Measurements from ENCODE around the gene SCN2B. TPM values are rescaled to one million over a fixed set of nuclear protein-coding genes. Genes with fewer than 3 reads are reported as not detected.

The SCN2B gene
- total RNA-seq, 1 donor from 2014 or later = 0.05 TPM

- H3K36me3 Mint-ChIP-seq (ENCODE audit: insufficient read depth) = no peaks in the 10 kb centered on the region
- H3K27ac Mint-ChIP-seq = no peak overlapping the region
- no peak overlapping the region for H3K4me3 Mint-ChIP-seq (ENCODE audit: low read depth)
- DNase-seq (ENCODE audit: low spot score, unreplicated experiment) = no peak
- no peak for TF ChIP-seq CTCF (IDR thresholded peaks at IDR 0.05; ENCODE audit: unreplicated experiment)
- H3K9me3 Mint-ChIP-seq (ENCODE audit: low read depth) = no peaks in the 10 kb centered on the region
- no peaks in the 10 kb centered on the region for H3K4me1 Mint-ChIP-seq (ENCODE audit: low read depth)
- peaks cover 60% of the 10 kb centered on the region for H3K27me3 Mint-ChIP-seq
Measured at GRCh38 chr11:118164885-118165284, 11.6 kb downstream of the SCN2B start.

GRCh38 chr11:118163494-118163893 lies 12.9 kb downstream of the SCN2B start:
- Mint-ChIP-seq H3K27me3 (peaks cover 60% of the 10 kb centered on the region), H3K36me3 (ENCODE audit: insufficient read depth) (no peaks in the 10 kb centered on the region), H3K27ac (no peak overlapping the region), H3K9me3 (ENCODE audit: low read depth) (no peaks in the 10 kb centered on the region), H3K4me3 (ENCODE audit: low read depth) (no peak overlapping the region), H3K4me1 (ENCODE audit: low read depth) (no peaks in the 10 kb centered on the region)
- no peak for DNase-seq (ENCODE audit: low spot score, unreplicated experiment)
- no peak for TF ChIP-seq CTCF (IDR thresholded peaks at IDR 0.05; ENCODE audit: unreplicated experiment)

GRCh38 chr11:118162846-118163245 lies 13.6 kb downstream of the SCN2B start:
- no peak for TF ChIP-seq CTCF (IDR thresholded peaks at IDR 0.05; ENCODE audit: unreplicated experiment)
- Mint-ChIP-seq H3K4me3 (ENCODE audit: low read depth) (no peak overlapping the region), H3K4me1 (ENCODE audit: low read depth) (no peaks in the 10 kb centered on the region), H3K27me3 (peaks cover 61% of the 10 kb centered on the region), H3K36me3 (ENCODE audit: insufficient read depth) (no peaks in the 10 kb centered on the region), H3K27ac (no peak overlapping the region), H3K9me3 (ENCODE audit: low read depth) (no peaks in the 10 kb centered on the region)
- no peak for DNase-seq (ENCODE audit: low spot score, unreplicated experiment)

GRCh38 chr11:118161786-118162185 lies 14.7 kb downstream of the SCN2B start:
- Mint-ChIP-seq H3K9me3 (ENCODE audit: low read depth) (no peaks in the 10 kb centered on the region), H3K36me3 (ENCODE audit: insufficient read depth) (no peaks in the 10 kb centered on the region), H3K27ac (no peak overlapping the region), H3K4me3 (ENCODE audit: low read depth) (no peak overlapping the region), H3K27me3 (peaks cover 61% of the 10 kb centered on the region), H3K4me1 (ENCODE audit: low read depth) (peaks cover 1% of the 10 kb centered on the region)
- DNase-seq (ENCODE audit: low spot score, unreplicated experiment) = no peak
- TF ChIP-seq CTCF (IDR thresholded peaks at IDR 0.05; ENCODE audit: unreplicated experiment) = no peak

GRCh38 chr11:118157186-118157895 lies 19.1 kb downstream of the SCN2B start:
- Mint-ChIP-seq H3K9me3 (ENCODE audit: low read depth) (no peaks in the 10 kb centered on the region), H3K27me3 (peaks cover 86% of the 10 kb centered on the region), H3K36me3 (ENCODE audit: insufficient read depth) (no peaks in the 10 kb centered on the region), H3K27ac (no peak overlapping the region), H3K4me3 (ENCODE audit: low read depth) (no peak overlapping the region), H3K4me1 (ENCODE audit: low read depth) (peaks cover 9% of the 10 kb centered on the region)
- no peak for TF ChIP-seq CTCF (IDR thresholded peaks at IDR 0.05; ENCODE audit: unreplicated experiment)
- DNase-seq (ENCODE audit: low spot score, unreplicated experiment) = no peak

All from progenitor cell of endocrine pancreas (in vitro differentiated cells).